Measurements from ENCODE around the gene PDE8A.

The PDE8A gene

GRCh38 chr15:85026304-85027032 is 44.8 kb downstream of the PDE8A start:
- Mint-ChIP-seq H3K36me3 (ENCODE audit: insufficient read depth) (peaks cover 1% of the 10 kb centered on the region), H3K27ac (ENCODE audit: low read depth) (no peak overlapping the region), H3K27me3 (no peaks in the 10 kb centered on the region), H3K4me1 (peaks cover 55% of the 10 kb centered on the region), H3K4me3 (no peak overlapping the region), H3K9me3 (no peaks in the 10 kb centered on the region)
- ATAC-seq (replicated peaks; ENCODE audit: extremely low read depth, poor library complexity, severe bottlenecking): no peak
- DNase-seq (ENCODE audit: low spot score in 2 of 2): no peak

- ATAC-seq (replicated peaks; ENCODE audit: extremely low read depth, poor library complexity, severe bottlenecking) (no peak), DNase-seq (ENCODE audit: low spot score in 2 of 2) (no peak)
- Mint-ChIP-seq H3K4me3 (no peak overlapping the region), H3K36me3 (ENCODE audit: insufficient read depth) (peaks cover 1% of the 10 kb centered on the region), H3K27ac (ENCODE audit: low read depth) (no peak overlapping the region), H3K27me3 (no peaks in the 10 kb centered on the region), H3K4me1 (peaks cover 60% of the 10 kb centered on the region), H3K9me3 (no peaks in the 10 kb centered on the region)
Observed at GRCh38 chr15:85027033-85027380, 45.4 kb downstream of the PDE8A start.

DNA sequence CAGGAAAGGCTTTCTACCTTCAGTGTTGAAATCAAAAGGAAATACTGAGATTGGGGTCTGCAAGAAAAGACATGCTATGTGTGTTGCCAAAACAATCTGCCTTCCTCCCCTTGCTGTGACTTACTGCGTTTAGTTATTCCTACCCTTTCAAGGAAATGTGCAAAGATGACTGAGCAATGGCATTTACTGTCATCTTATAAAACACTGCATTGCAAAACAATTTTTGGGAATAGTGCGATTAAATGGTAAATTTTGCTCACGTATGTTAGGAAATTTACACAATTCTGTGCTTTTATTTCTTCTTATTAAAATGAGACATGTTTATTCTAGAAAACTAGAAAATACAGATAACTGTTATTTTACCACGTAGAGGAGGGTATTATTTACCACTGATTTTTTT is 45.8 kb downstream of the PDE8A start:
- no peaks in the 10 kb centered on the region for H3K9me3 Mint-ChIP-seq
- H3K27ac Mint-ChIP-seq (ENCODE audit: low read depth): no peak overlapping the region
- peaks cover 1% of the 10 kb centered on the region for H3K36me3 Mint-ChIP-seq (ENCODE audit: insufficient read depth)
- DNase-seq (ENCODE audit: low spot score in 2 of 2) (no peak), ATAC-seq (replicated peaks; ENCODE audit: extremely low read depth, poor library complexity, severe bottlenecking) (no peak)
- H3K27me3 Mint-ChIP-seq: no peaks in the 10 kb centered on the region
- peaks cover 62% of the 10 kb centered on the region for H3K4me1 Mint-ChIP-seq
- H3K4me3 Mint-ChIP-seq: no peak overlapping the region

GRCh38 chr15:85028416-85028815 is 46.8 kb downstream of the PDE8A start:
- ATAC-seq (replicated peaks; ENCODE audit: extremely low read depth, poor library complexity, severe bottlenecking): no peak
- H3K27ac Mint-ChIP-seq (ENCODE audit: low read depth): no peak overlapping the region
- peaks cover 1% of the 10 kb centered on the region for H3K36me3 Mint-ChIP-seq (ENCODE audit: insufficient read depth)
- H3K27me3 Mint-ChIP-seq: no peaks in the 10 kb centered on the region
- H3K4me1 Mint-ChIP-seq: peaks cover 62% of the 10 kb centered on the region
- H3K9me3 Mint-ChIP-seq: no peaks in the 10 kb centered on the region
- H3K4me3 Mint-ChIP-seq: no peak overlapping the region
- DNase-seq (ENCODE audit: low spot score in 2 of 2): no peak

GRCh38 chr15:85029221-85029620 is 47.6 kb downstream of the PDE8A start:
- H3K36me3 Mint-ChIP-seq (ENCODE audit: insufficient read depth): no peaks in the 10 kb centered on the region
- no peaks in the 10 kb centered on the region for H3K9me3 Mint-ChIP-seq
- ATAC-seq (replicated peaks; ENCODE audit: extremely low read depth, poor library complexity, severe bottlenecking) (no peak), DNase-seq (ENCODE audit: low spot score in 2 of 2) (no peak)
- H3K4me1 Mint-ChIP-seq: peaks cover 54% of the 10 kb centered on the region
- no peaks in the 10 kb centered on the region for H3K27me3 Mint-ChIP-seq
- no peak overlapping the region for H3K4me3 Mint-ChIP-seq
- H3K27ac Mint-ChIP-seq (ENCODE audit: low read depth): no peak overlapping the region

DNA sequence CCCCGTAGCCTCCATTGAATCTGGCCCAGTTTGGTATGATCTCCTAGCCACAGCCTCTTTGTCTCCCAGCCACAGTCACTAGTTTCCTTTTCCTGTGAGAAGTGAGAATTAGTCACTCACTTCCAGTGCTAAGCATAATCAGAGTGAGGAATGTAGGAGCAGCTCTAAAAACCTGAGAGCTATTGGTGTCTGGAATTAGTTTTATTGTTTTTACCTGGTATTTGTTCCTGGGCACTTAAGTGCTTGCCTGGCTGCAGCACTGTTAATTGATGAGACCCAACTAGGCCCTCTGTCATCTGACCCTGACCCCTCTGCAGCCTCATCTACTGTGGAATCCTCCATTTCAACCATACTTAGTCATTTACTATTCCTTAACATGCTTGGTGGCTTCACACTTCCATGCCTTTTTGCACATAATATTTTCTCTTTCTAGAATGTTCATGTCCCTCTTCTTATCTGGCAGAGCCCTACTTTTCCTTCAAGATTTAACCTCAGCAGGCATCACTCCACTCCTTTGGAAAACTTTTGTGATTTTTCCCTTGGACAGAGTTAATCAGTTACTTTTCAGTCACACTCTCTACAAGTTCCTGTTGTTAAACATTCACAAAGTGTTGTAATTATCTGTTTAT is 48.8 kb downstream of the PDE8A start:
- Mint-ChIP-seq H3K27me3 (no peaks in the 10 kb centered on the region), H3K36me3 (ENCODE audit: insufficient read depth) (no peaks in the 10 kb centered on the region), H3K4me3 (no peak overlapping the region), H3K9me3 (no peaks in the 10 kb centered on the region), H3K4me1 (peaks cover 46% of the 10 kb centered on the region), H3K27ac (ENCODE audit: low read depth) (no peak overlapping the region)
- peak; percentile 67 for ATAC-seq (replicated peaks; ENCODE audit: extremely low read depth, poor library complexity, severe bottlenecking)
- no peak for DNase-seq (ENCODE audit: low spot score in 2 of 2)

DNA sequence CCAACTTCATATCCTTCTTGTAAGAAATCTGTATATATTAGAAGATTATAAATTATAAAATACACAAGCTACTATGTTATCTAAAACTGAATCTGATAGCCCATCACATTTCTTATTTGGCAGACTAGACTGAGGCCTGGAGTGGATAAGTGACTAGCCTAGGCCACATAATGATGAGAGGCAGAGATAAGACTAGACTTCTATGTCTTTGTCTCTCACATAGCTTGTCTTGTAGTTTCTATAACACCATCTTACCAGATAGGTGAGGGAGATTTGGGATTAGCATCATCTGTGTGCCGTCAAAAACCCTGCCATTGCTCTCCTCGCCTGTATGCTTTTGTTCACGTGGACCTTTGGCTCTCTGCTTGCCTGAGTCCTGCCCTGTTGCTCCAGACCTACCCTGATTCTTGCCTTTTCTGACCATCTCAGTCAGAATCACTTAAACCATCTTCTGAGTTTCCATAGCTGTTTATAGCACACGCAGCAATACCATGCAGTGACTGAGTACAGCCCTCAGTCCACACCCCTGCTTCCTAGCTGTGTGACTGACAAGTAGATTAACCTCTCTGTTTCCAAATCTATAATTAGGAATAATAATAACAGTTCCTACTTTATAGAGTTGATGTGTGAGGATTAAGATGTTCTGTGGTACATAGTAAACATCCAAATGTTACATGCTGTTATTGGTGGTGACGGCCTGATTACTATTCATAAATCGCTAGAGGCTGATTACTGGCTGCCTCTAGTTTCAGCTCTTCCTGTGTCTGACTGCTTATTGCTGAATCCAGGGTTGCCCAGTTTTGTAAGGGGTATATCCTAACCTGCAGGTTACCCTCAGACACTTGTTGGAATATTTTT is 49.7 kb downstream of the PDE8A start:
- H3K27ac Mint-ChIP-seq (ENCODE audit: low read depth): no peak overlapping the region

GRCh38 chr15:85031944-85032558 is 50.4 kb downstream of the PDE8A start:
- H3K27me3 Mint-ChIP-seq: no peaks in the 10 kb centered on the region
- no peaks in the 10 kb centered on the region for H3K9me3 Mint-ChIP-seq
- ATAC-seq (replicated peaks; ENCODE audit: extremely low read depth, poor library complexity, severe bottlenecking) (no peak), DNase-seq (ENCODE audit: low spot score in 2 of 2) (no peak)
- H3K27ac Mint-ChIP-seq (ENCODE audit: low read depth): no peak overlapping the region
- no peak overlapping the region for H3K4me3 Mint-ChIP-seq
- no peaks in the 10 kb centered on the region for H3K36me3 Mint-ChIP-seq (ENCODE audit: insufficient read depth)
- H3K4me1 Mint-ChIP-seq: peaks cover 46% of the 10 kb centered on the region

More for the DNA sequence above, 49.7 kb downstream of the PDE8A start:
- Mint-ChIP-seq H3K9me3 (no peaks in the 10 kb centered on the region), H3K4me3 (no peak overlapping the region), H3K4me1 (peaks cover 44% of the 10 kb centered on the region), H3K36me3 (ENCODE audit: insufficient read depth) (no peaks in the 10 kb centered on the region), H3K27me3 (no peaks in the 10 kb centered on the region)
- ATAC-seq (replicated peaks; ENCODE audit: extremely low read depth, poor library complexity, severe bottlenecking) (no peak), DNase-seq (ENCODE audit: low spot score in 2 of 2) (no peak)

DNA sequence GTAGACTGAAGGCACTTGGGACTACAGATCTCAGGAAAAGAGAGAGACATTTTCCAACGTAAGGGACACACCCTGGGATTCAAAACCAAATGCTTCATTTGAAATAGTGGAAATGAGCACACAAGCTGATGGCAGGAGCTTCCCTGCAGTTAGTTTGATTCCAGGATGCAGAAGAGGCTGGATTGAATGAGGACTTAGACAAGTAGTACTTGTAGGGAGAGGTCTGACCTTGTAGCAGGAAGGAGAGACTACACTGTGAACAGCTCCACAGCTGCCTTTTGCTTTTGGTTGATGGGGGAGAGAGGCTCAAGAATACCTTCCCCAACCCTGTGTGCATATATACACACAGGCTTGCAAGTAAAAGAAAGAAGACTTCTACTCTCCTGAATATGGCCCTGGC is 51.5 kb downstream of the PDE8A start:
- H3K4me1 Mint-ChIP-seq: peaks cover 46% of the 10 kb centered on the region
- DNase-seq (ENCODE audit: low spot score in 2 of 2): no peak
- H3K4me3 Mint-ChIP-seq: no peak overlapping the region
- ATAC-seq (replicated peaks; ENCODE audit: extremely low read depth, poor library complexity, severe bottlenecking): no peak
- H3K36me3 Mint-ChIP-seq (ENCODE audit: insufficient read depth): no peaks in the 10 kb centered on the region
- no peak overlapping the region for H3K27ac Mint-ChIP-seq (ENCODE audit: low read depth)
- H3K27me3 Mint-ChIP-seq: no peaks in the 10 kb centered on the region
- H3K9me3 Mint-ChIP-seq: no peaks in the 10 kb centered on the region

- Mint-ChIP-seq H3K36me3 (ENCODE audit: insufficient read depth) (no peaks in the 10 kb centered on the region), H3K4me1 (peaks cover 39% of the 10 kb centered on the region), H3K4me3 (no peak overlapping the region), H3K27ac (ENCODE audit: low read depth) (no peak overlapping the region), H3K27me3 (no peaks in the 10 kb centered on the region), H3K9me3 (no peaks in the 10 kb centered on the region)
- DNase-seq (ENCODE audit: low spot score in 2 of 2): no peak
- no peak for ATAC-seq (replicated peaks; ENCODE audit: extremely low read depth, poor library complexity, severe bottlenecking)
Observed at GRCh38 chr15:85034276-85034675, 52.6 kb downstream of the PDE8A start.

- Mint-ChIP-seq H3K4me1 (peaks cover 23% of the 10 kb centered on the region), H3K4me3 (no peak overlapping the region), H3K9me3 (no peaks in the 10 kb centered on the region), H3K36me3 (ENCODE audit: insufficient read depth) (no peaks in the 10 kb centered on the region), H3K27ac (ENCODE audit: low read depth) (no peak overlapping the region), H3K27me3 (no peaks in the 10 kb centered on the region)
- DNase-seq (ENCODE audit: low spot score in 2 of 2): no peak
- ATAC-seq (replicated peaks; ENCODE audit: extremely low read depth, poor library complexity, severe bottlenecking): no peak
Observed at GRCh38 chr15:85035980-85036379, 54.3 kb downstream of the PDE8A start.

- Mint-ChIP-seq H3K4me1 (peaks cover 16% of the 10 kb centered on the region), H3K27me3 (no peaks in the 10 kb centered on the region), H3K9me3 (no peaks in the 10 kb centered on the region), H3K36me3 (ENCODE audit: insufficient read depth) (no peaks in the 10 kb centered on the region), H3K4me3 (no peak overlapping the region), H3K27ac (ENCODE audit: low read depth) (no peak overlapping the region)
- ATAC-seq (replicated peaks; ENCODE audit: extremely low read depth, poor library complexity, severe bottlenecking) (no peak), DNase-seq (ENCODE audit: low spot score in 2 of 2) (no peak)
Observed at GRCh38 chr15:85036716-85037115, 55.1 kb downstream of the PDE8A start.

Measured in central memory CD8-positive, alpha-beta T cell (primary cell).